ENCODE data around the gene ANGEL1. TPM values are rescaled to one million over a fixed set of nuclear protein-coding genes. Genes with fewer than 3 reads are reported as not detected.

Gene ANGEL1
- total RNA-seq, 6 donors from 2014 or later, result 13.8 to 35.6 (median 23.6) TPM

DNA sequence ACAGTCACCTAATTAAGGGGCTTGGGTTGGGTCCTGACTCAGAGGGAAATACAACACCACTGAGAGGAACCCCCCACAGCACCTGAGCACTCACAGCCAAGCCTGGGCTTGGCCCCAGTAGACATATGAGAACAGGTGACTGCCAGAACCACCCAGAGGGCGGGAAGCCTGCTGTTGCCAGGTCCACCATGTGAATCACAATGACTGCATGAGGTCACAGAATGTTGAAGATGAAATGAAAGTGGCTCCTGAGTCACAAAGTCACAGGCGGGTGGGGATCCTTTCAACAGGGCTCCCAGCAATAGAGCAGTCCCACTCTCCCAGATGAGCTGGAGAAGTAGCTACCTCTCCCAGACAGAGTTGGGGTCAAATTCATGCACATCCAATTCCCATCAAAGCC is 13.4 kb upstream of the ANGEL1 start, which contains the start of gene LRRC74A:
LRRC74A (plus strand) TSS at position 287 of the 400 bp plus-strand sequence. CDS start 290 bp downstream, outside the sequence.
- WGBS, 2 donors, result 90 to 92% methylated on average over 2 of the region's 2 CpGs
- ATAC-seq (ENCODE audit: low FRiP score in 2 of 2), result no peak
- H3K9me3 ChIP-seq, result no peaks in the 10 kb centered on the region
- no peaks in the 10 kb centered on the region for H3K4me1 ChIP-seq
- H3K4me3 ChIP-seq, result no peak within 1 kb of the TSS
- H3K27me3 ChIP-seq, result no peaks in the 10 kb centered on the region
- DNase-seq, result no peak
- TF ChIP-seq, protein P1, sequence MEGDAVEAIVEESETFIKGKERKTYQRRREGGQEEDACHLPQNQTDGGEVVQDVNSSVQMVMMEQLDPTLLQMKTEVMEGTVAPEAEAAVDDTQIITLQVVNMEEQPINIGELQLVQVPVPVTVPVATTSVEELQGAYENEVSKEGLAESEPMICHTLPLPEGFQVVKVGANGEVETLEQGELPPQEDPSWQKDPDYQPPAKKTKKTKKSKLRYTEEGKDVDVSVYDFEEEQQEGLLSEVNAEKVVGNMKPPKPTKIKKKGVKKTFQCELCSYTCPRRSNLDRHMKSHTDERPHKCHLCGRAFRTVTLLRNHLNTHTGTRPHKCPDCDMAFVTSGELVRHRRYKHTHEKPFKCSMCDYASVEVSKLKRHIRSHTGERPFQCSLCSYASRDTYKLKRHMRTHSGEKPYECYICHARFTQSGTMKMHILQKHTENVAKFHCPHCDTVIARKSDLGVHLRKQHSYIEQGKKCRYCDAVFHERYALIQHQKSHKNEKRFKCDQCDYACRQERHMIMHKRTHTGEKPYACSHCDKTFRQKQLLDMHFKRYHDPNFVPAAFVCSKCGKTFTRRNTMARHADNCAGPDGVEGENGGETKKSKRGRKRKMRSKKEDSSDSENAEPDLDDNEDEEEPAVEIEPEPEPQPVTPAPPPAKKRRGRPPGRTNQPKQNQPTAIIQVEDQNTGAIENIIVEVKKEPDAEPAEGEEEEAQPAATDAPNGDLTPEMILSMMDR (IDR thresholded peaks at IDR 0.05), result no peak
- TF ChIP-seq POLR2AphosphoS5 (IDR thresholded peaks at IDR 0.05), result no peak
- no peak for TF ChIP-seq POLR2A (IDR thresholded peaks at IDR 0.05)
- no peak for TF ChIP-seq EP300 (IDR thresholded peaks at IDR 0.05)
- no peaks in the 10 kb centered on the region for H3K36me3 ChIP-seq
- H3K27ac ChIP-seq, result no peak within 1 kb of the TSS

GRCh38 chr14:76820700-76821099 is 8.0 kb upstream of the ANGEL1 start:
- no peak overlapping the region for H3K27ac ChIP-seq
- ATAC-seq (ENCODE audit: low FRiP score in 2 of 2), result no peak
- H3K9me3 ChIP-seq, result no peaks in the 10 kb centered on the region
- H3K27me3 ChIP-seq, result no peaks in the 10 kb centered on the region
- H3K36me3 ChIP-seq, result no peaks in the 10 kb centered on the region
- 87 to 94% methylated on average over 2 of the region's 2 CpGs for whole genome bisulfite sequencing, 2 donors
- H3K4me3 ChIP-seq, result no peak overlapping the region
- H3K4me1 ChIP-seq, result no peaks in the 10 kb centered on the region
- DNase-seq, result no peak
- TF ChIP-seq, protein P1 (IDR thresholded peaks at IDR 0.05), result no peak
- TF ChIP-seq POLR2A (IDR thresholded peaks at IDR 0.05), result no peak
- TF ChIP-seq POLR2AphosphoS5 (IDR thresholded peaks at IDR 0.05), result no peak
- no peak for TF ChIP-seq EP300 (IDR thresholded peaks at IDR 0.05)

GRCh38 chr14:76814726-76815645 is 2.3 kb upstream of the ANGEL1 start:
- 64 to 81% methylated on average over 7 of the region's 7 CpGs for WGBS, 2 donors
- Histone ChIP-seq H3K4me3 (no peak overlapping the region), H3K27me3 (no peaks in the 10 kb centered on the region), H3K9me3 (no peaks in the 10 kb centered on the region), H3K4me1 (peaks cover 16 to 29% (median 17%) of the 10 kb centered on the region in 4 donors), H3K27ac (no peak overlapping the region), H3K36me3 (no peaks in the 10 kb centered on the region)
- no peak for DNase-seq
- peak in 1 of 2 donors; percentile 5 for ATAC-seq (ENCODE audit: low FRiP score in 2 of 2)
- TF ChIP-seq POLR2AphosphoS5 (IDR thresholded peaks at IDR 0.05) (no peak), EP300 (IDR thresholded peaks at IDR 0.05) (no peak), POLR2A (IDR thresholded peaks at IDR 0.05) (no peak)
- TF ChIP-seq, protein P1 (IDR thresholded peaks at IDR 0.05), result no peak

GRCh38 chr14:76812093-76812421 is 625 bp downstream of the ANGEL1 start:
- peaks cover 16 to 29% (median 18%) of the 10 kb centered on the region in 4 donors for H3K4me1 ChIP-seq
- ATAC-seq (ENCODE audit: low FRiP score in 2 of 2), result no peak
- 0 to 1% methylated on average over 4 to 20 of the region's 20 CpGs for WGBS, 2 donors

More at GRCh38 chr14:76812093-76812421, 625 bp downstream of the ANGEL1 start:
- Histone ChIP-seq H3K9me3 (no peaks in the 10 kb centered on the region), H3K27me3 (no peaks in the 10 kb centered on the region), H3K36me3 (peaks cover 0 to 22% (median 16%) of the 10 kb centered on the region in 4 donors), H3K4me3 (peak overlapping the region; percentile 71 to 91 (median 78)), H3K27ac (peak overlapping the region; percentile 87 to 96 (median 89))
- TF ChIP-seq EP300 (IDR thresholded peaks at IDR 0.05) (no peak), POLR2AphosphoS5 (IDR thresholded peaks at IDR 0.05) (no peak), POLR2A (IDR thresholded peaks at IDR 0.05) (no peak)
- TF ChIP-seq, protein P1 (IDR thresholded peaks at IDR 0.05), result no peak
- no peak for DNase-seq

Data from upper lobe of left lung (tissue), 6 donors.